Measurements from ENCODE around the gene TNNT3.

The TNNT3 gene

DNA sequence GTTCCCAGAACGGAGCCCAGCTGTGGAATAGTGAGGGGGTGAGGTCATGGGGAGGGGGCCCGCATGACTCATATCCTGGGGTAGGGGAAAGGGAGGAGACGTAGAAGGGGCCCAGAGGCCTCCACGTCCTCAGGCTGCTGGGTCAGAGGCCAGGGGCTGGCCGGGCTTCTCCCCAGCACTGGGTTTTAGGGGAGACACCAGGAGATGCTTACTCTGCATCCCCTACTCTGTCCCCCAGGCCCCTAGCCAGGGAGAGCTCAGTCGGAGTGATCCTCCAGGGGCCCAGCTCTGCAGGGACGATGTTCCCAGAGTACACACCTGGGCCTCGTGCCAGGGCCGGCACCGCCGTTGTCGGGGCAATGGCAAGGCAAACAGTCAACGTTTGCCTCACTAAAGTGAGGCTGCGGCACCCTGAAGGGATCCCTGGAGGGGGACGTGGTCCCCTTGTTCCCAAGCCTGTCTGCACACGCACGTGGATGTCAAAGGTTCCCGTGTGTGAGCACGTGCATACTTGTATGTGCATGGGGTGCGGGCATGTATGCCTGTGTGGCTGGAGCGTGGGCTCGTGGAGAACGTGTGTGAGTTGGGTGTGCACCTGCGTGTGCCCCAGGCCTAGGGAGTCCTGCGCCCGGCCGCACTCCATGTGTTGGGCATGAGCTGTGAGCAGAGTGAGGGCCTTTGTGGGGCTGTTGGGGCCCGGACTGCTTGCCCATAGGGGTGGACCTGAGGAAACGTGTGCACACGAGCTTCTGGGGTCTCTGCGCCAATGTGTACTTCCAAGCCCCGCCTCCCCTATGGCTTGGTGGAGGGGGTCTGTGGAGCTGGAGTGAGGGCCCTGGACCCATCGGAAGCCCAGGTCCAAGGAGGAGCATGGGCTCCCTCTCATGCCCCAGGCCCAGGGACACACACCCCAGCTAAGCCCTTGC, 42.0 kb upstream of the TNNT3 start:
- H3K9me3 ChIP-seq (ENCODE audit: severe bottlenecking), result no peaks in the 10 kb centered on the region
- H3K4me3 ChIP-seq (ENCODE audit: low read depth, low read length), result no peak overlapping the region
- peaks cover 68% of the 10 kb centered on the region for H3K27me3 ChIP-seq (ENCODE audit: insufficient read depth, low read depth, severe bottlenecking)
- H3K36me3 ChIP-seq, result no peaks in the 10 kb centered on the region
- no peak overlapping the region for H3K27ac ChIP-seq
- TF ChIP-seq, protein P1, sequence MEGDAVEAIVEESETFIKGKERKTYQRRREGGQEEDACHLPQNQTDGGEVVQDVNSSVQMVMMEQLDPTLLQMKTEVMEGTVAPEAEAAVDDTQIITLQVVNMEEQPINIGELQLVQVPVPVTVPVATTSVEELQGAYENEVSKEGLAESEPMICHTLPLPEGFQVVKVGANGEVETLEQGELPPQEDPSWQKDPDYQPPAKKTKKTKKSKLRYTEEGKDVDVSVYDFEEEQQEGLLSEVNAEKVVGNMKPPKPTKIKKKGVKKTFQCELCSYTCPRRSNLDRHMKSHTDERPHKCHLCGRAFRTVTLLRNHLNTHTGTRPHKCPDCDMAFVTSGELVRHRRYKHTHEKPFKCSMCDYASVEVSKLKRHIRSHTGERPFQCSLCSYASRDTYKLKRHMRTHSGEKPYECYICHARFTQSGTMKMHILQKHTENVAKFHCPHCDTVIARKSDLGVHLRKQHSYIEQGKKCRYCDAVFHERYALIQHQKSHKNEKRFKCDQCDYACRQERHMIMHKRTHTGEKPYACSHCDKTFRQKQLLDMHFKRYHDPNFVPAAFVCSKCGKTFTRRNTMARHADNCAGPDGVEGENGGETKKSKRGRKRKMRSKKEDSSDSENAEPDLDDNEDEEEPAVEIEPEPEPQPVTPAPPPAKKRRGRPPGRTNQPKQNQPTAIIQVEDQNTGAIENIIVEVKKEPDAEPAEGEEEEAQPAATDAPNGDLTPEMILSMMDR (IDR thresholded peaks at IDR 0.05; ENCODE audit: low read depth, low read length), result no peak
- no peak for DNase-seq

DNA sequence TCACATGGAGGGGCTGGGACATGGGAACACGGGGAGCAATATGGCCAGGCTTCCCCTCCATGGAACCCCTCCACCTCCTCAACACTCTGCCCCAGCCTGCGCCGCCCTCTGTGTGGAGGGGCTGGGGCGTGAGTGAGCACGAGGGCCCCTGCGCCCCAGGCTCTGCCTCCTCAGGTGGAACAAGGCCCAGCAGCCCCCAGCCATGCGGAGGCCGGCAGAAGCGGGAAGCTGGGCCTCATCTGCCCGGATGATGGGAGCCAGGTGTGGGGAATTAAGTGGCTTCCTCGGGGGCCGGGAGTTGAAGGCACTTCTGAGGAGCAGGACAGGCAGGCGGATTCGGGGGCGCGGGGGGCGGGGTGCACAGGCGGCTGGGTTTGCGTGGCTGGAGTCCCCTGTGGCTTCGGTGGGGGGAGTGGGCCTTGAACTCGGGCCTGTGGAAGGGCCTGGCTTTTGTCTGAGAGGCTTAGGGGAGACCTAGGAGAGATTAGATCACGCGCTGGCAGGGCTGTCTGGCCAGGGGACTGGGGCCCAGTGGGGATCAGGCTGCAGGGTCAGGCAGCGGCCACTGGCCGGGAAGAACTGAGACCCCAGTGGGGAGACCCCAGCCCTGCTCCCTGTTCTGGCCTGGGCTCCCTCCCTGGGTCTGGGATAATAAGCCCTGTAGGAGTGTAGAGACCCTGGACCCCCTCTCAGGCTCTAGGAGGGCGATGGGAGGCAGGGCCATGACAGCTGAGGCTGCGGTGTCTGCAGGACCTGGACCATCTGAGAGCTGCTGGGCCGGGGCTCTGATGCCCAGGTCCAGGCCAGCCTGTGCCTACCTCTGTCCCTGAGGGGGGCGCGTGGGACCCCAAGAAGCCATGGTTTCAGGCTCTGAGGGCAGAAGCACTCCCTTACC, 41.1 kb upstream of the TNNT3 start:
- Histone ChIP-seq H3K27me3 (ENCODE audit: insufficient read depth, low read depth, severe bottlenecking) (peaks cover 71% of the 10 kb centered on the region), H3K9me3 (ENCODE audit: severe bottlenecking) (no peaks in the 10 kb centered on the region), H3K4me3 (ENCODE audit: low read depth, low read length) (no peak overlapping the region), H3K27ac (no peak overlapping the region), H3K36me3 (no peaks in the 10 kb centered on the region)
- TF ChIP-seq, protein P1 (IDR thresholded peaks at IDR 0.05; ENCODE audit: low read depth, low read length), result no peak
- no peak for DNase-seq

DNA sequence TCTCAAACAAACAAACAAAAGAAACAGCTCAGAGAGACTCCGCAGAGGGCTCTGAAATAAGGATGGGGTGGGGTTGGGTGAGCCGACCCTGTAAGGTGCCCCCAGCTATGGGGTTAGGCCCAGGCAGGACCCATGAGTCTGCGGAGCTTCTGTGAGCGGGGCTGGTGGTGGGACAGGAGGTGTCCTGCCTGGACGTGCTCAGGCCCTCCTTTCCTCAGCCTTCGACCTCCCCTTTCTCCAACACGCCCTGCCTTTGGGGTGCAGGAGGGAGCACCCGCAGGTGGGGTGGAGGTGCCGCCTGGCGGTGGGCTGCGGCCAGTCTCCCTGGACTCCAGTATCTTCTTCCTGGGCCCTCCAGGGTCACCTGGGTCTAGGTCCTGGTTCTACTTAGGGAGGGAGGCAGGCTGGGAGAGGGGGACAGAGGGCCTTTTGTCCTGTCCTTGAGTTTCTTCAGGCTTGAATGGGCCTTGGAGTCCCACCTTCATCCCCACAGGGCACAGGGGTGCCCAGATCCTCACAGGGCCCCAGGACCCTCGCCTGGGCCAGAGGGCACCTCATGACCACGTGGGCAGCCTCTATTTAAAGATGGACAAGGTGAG, 40.1 kb upstream of the TNNT3 start:
- Histone ChIP-seq H3K9me3 (ENCODE audit: severe bottlenecking) (no peaks in the 10 kb centered on the region), H3K27ac (no peak overlapping the region), H3K36me3 (no peaks in the 10 kb centered on the region), H3K27me3 (ENCODE audit: insufficient read depth, low read depth, severe bottlenecking) (peaks cover 77% of the 10 kb centered on the region), H3K4me3 (ENCODE audit: low read depth, low read length) (no peak overlapping the region)
- no peak for DNase-seq
- TF ChIP-seq, protein P1 (IDR thresholded peaks at IDR 0.05; ENCODE audit: low read depth, low read length), result no peak

DNA sequence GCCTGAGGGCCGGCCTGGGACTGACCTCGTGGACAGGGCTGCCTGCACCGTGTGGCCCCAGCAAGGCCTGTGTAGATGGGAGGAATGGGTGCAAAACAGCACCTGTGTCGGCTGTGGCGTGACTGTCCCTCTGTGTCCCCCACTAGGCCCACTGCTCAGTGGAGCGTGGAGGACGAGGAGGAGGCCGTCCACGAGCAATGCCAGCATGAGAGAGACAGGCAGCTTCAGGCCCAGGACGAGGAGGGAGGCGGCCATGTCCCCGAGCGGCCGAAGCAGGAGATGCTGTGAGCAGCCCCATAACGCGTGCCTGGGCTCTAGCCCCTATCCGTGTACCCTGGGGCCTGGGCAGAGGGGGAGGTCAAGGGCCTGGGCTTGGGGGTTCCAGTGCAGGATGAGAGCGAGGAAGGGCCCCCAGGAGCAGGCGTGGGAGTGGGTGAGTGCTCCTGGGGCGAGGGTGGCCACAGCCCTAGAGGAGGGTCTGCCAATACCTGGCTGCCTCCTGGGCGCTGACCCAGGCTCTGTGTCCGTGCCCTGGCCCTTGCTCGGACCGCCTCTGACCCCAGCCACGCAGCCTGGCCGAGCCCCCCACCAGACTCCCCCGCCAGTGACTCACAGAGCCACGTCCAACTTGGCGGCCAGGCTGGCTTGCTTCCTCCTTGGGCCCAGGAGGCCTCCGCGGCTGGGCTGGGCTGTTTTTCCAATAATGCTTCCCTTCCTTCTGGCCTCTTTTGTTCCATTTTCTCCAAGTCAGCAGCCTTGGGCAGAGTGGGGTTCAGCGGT, 39.4 kb upstream of the TNNT3 start:
- no peak for DNase-seq
- H3K27ac ChIP-seq, result no peak overlapping the region
- no peaks in the 10 kb centered on the region for H3K36me3 ChIP-seq
- H3K27me3 ChIP-seq (ENCODE audit: insufficient read depth, low read depth, severe bottlenecking), result peaks cover 79% of the 10 kb centered on the region
- H3K9me3 ChIP-seq (ENCODE audit: severe bottlenecking), result no peaks in the 10 kb centered on the region
- no peak overlapping the region for H3K4me3 ChIP-seq (ENCODE audit: low read depth, low read length)
- TF ChIP-seq, protein P1 (IDR thresholded peaks at IDR 0.05; ENCODE audit: low read depth, low read length), result no peak

DNA sequence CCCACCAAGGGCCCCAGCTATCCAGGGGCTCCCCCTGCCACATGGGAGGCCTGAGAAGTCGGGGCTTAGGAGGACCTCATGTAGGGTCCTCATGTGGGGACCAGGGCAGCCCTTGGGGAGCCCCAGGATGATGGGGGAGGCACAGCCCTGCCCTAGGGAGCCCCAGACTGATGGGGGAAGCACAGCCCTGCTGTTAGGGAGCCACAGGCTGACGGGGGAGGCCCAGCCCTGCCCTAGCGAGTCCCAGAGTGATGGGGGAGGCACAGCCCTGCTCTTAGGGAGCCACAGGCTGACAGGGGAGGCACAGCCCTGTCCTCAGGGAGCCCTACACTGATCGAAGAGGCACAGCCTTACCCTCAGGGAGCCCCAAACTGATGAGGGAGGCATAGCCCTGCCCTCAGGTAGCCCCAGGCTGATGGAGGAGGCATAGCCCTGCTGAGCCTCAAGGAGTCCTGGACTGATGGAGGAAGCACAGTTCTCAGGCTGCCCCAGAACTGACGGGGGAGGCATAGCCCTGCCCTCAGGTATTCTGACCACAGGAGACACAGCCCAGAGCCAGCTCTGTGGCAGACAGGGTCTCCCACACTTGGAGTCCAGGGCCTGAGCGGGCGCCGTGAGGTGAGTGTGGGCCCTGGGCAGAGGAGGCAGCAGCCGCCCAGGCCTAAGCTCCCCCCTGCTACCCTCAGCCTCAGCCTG, 38.6 kb upstream of the TNNT3 start:
- Histone ChIP-seq H3K36me3 (no peaks in the 10 kb centered on the region), H3K27ac (no peak overlapping the region), H3K4me3 (ENCODE audit: low read depth, low read length) (no peak overlapping the region), H3K27me3 (ENCODE audit: insufficient read depth, low read depth, severe bottlenecking) (peaks cover 81% of the 10 kb centered on the region), H3K9me3 (ENCODE audit: severe bottlenecking) (no peaks in the 10 kb centered on the region)
- DNase-seq, result no peak
- TF ChIP-seq, protein P1 (IDR thresholded peaks at IDR 0.05; ENCODE audit: low read depth, low read length), result no peak

Data from WERI-Rb-1 (cell line).